Putamen (tissue), 1 donor: Measurements from ENCODE around the gene WDR53.
A peak's percentile ranks its signal among the peaks of the same experiment; 100 is the strongest.
"Not testable (repeated sequence)": the region's sequence is repeated elsewhere in the genome, so short reads cannot be mapped to it uniquely, and the experiment has no call there.

ENCODE experiments used
- DNase-seq: peaks from one replicate; pipeline ENCODE4 v3.0.0-alpha.2; 2016; ENCODE audit warnings: low spot score

The WDR53 gene

GRCh38 chr3:196568246-196569002, at the start of gene WDR53, which contains the start of gene FBXO45:
Gene WDR53 (minus strand): TSS chr3:196568554. CDS start chr3:196561475, 7,079 bp downstream.
Gene FBXO45 (plus strand): TSS chr3:196568660. CDS start chr3:196568985, 325 bp downstream.
- peak; percentile 94 for DNase-seq

- no peak for DNase-seq
Measured at GRCh38 chr3:196617256-196617655, 48.9 kb upstream of the WDR53 start.

GRCh38 chr3:196615234-196615633, 46.9 kb upstream of the WDR53 start:
- not testable (repeated sequence) for DNase-seq

GRCh38 chr3:196611761-196612483, 43.6 kb upstream of the WDR53 start:
- DNase-seq = no peak

- no peak for DNase-seq
Measured at GRCh38 chr3:196609805-196610515, 41.6 kb upstream of the WDR53 start.

GRCh38 chr3:196609343-196609775, 41.0 kb upstream of the WDR53 start:
- peak; percentile 79 for DNase-seq

- no peak for DNase-seq
Measured at GRCh38 chr3:196608693-196609092, 40.3 kb upstream of the WDR53 start.

GRCh38 chr3:196604548-196604947, 36.2 kb upstream of the WDR53 start:
- peak; percentile 29 for DNase-seq

GRCh38 chr3:196603683-196604082, 35.3 kb upstream of the WDR53 start:
- no peak for DNase-seq

- DNase-seq = no peak
Measured at GRCh38 chr3:196602673-196603072, 34.3 kb upstream of the WDR53 start.

- DNase-seq = no peak
Measured at GRCh38 chr3:196600359-196600758, 32.0 kb upstream of the WDR53 start.

GRCh38 chr3:196599734-196600128, 31.4 kb upstream of the WDR53 start:
- DNase-seq = no peak

GRCh38 chr3:196597971-196598733, 29.8 kb upstream of the WDR53 start:
- not testable (repeated sequence) for DNase-seq

GRCh38 chr3:196596355-196596754, 28.0 kb upstream of the WDR53 start:
- no peak for DNase-seq

- no peak for DNase-seq
Measured at GRCh38 chr3:196590279-196590678, 21.9 kb upstream of the WDR53 start.

- DNase-seq = no peak
Measured at GRCh38 chr3:196585044-196585757, 16.8 kb upstream of the WDR53 start.

GRCh38 chr3:196572389-196572788, 4.0 kb upstream of the WDR53 start:
- no peak for DNase-seq

- not testable (repeated sequence) for DNase-seq
Measured at GRCh38 chr3:196570332-196570731, 2.0 kb upstream of the WDR53 start.

- no peak for DNase-seq
Measured at GRCh38 chr3:196569003-196569516, 706 bp upstream of the WDR53 start.

- DNase-seq = no peak
Measured at GRCh38 chr3:196563721-196564225, 4.6 kb downstream of the WDR53 start.

- DNase-seq = no peak
Measured at GRCh38 chr3:196559826-196560225, 8.5 kb downstream of the WDR53 start.
